PC-3 (cell line): Measurements from ENCODE around the gene FOXP1. TPM values are rescaled to one million over a fixed set of nuclear protein-coding genes. Genes with fewer than 3 reads are reported as not detected.

Experiments
- ATAC-seq: fragments of 200-7000 bp; cut with Tn5 transposase; 2 replicates; pipeline ENCODE4 v1.9.1; 2020; ENCODE audit warnings: mild to moderate bottlenecking, moderate library complexity
- BruUV-seq: library from RNA; stranded (reverse); fragments of 400-500 nt; replicated peaks from 2 replicates; lab custom pipeline; 2021; lab: Mats Ljungman, UMichigan
- CTCF ChIA-PET: fragments of 300-600 bp; sonication (Branson Sonifier 250); formaldehyde crosslinking; loops from one replicate; lab custom pipeline; 2022; ENCODE audit warnings: antibody characterized with exemption; lab: Charles Lee
- POLR2A ChIA-PET: fragments of 300-600 bp; sonication (Branson Sonifier 250); formaldehyde crosslinking; loops from one replicate; lab custom pipeline; 2022; ENCODE audit warnings: antibody characterized with exemption; ENCODE audit not compliant: unreplicated experiment; lab: Charles Lee
- DNase-seq: peaks from one replicate; pipeline ENCODE4 v3.0.0-alpha.2; 2015
- H2AFZ ChIP-seq: fragments of 300-600 bp; sonication (generic); 2 replicates; pipeline ENCODE4 v1.6.0; 2016; ENCODE audit warnings: antibody characterized with exemption, low read length
- H3F3A ChIP-seq: fragments of 300-600 bp; sonication (generic); one replicate; pipeline ENCODE4 v1.6.0; 2017; ENCODE audit warnings: antibody characterized with exemption, low read length, control low read depth, mild to moderate bottlenecking; ENCODE audit not compliant: unreplicated experiment
- H3K27ac ChIP-seq: fragments of 300-600 bp; sonication (generic); 2 replicates; pipeline ENCODE4 v1.5.1; 2016; ENCODE audit warnings: mild to moderate bottlenecking, low read length
- H3K27me3 ChIP-seq: fragments of 300-600 bp; sonication (generic); 2 replicates; pipeline ENCODE4 v1.6.1; 2016; ENCODE audit warnings: low read length, mixed read lengths
- H3K36me3 ChIP-seq: fragments of 300-600 bp; sonication (generic); 2 replicates; pipeline ENCODE4 v1.6.1; 2016; ENCODE audit warnings: low read depth, mixed run types, low read length, mixed read lengths
- H3K4me1 ChIP-seq: fragments of 300-600 bp; sonication (generic); 2 replicates; pipeline ENCODE4 v1.5.1; 2016; ENCODE audit warnings: low read length; ENCODE audit not compliant: insufficient read depth
- H3K4me2 ChIP-seq: fragments of 300-600 bp; sonication (generic); 2 replicates; pipeline ENCODE4 v1.6.0; 2016; ENCODE audit warnings: low read length
- H3K4me3 ChIP-seq: fragments of 300-600 bp; sonication (generic); 2 replicates; pipeline ENCODE4 v1.5.1; 2016; ENCODE audit warnings: mild to moderate bottlenecking, low read length, mixed read lengths
- H3K79me2 ChIP-seq: fragments of 300-600 bp; sonication (generic); 2 replicates; pipeline ENCODE4 v1.6.1; 2017; ENCODE audit warnings: low read length, mixed read lengths
- H3K9ac ChIP-seq: fragments of 300-600 bp; sonication (generic); 2 replicates; pipeline ENCODE4 v1.6.0; 2016; ENCODE audit warnings: mild to moderate bottlenecking, low read length
- H3K9me2 ChIP-seq: fragments of 300-600 bp; sonication (generic); replicated peaks from 2 replicates; pipeline ENCODE4 v1.6.1; 2016; ENCODE audit warnings: mixed run types, low read length, mixed read lengths
- H3K9me3 ChIP-seq: fragments of 300-600 bp; sonication (generic); 2 replicates; pipeline ENCODE4 v1.6.1; 2016; ENCODE audit warnings: low read length, mixed read lengths
- H4K20me1 ChIP-seq: fragments of 300-600 bp; sonication (generic); 2 replicates; pipeline ENCODE4 v1.6.1; 2016; ENCODE audit warnings: low read length, mixed read lengths
- EZH2 ChIP-seq: fragments of 300-600 bp; sonication (generic); IDR thresholded peaks from one replicate; pipeline ENCODE4 v1.6.1; 2017; ENCODE audit warnings: antibody characterized with exemption, mild to moderate bottlenecking, low read length; ENCODE audit not compliant: unreplicated experiment
- EZH2phosphoT487 ChIP-seq: fragments of 300-600 bp; sonication (generic); IDR thresholded peaks from 2 replicates; pipeline ENCODE4 v1.6.1; 2018; ENCODE audit warnings: mild to moderate bottlenecking, antibody characterized with exemption, low read length, borderline replicate concordance
- intact Hi-C: fragments of 100-400 bp; cut with micrococcal nuclease; formaldehyde crosslinking; loops from 2 replicates; pipeline ENCODE4 v1.9.0; 2023
- total RNA-seq: library from RNA; depleted of rRNA; stranded (reverse); fragments of >200 nt; gene quantifications from 2 replicates; pipeline ENCODE4 v1.2.3, GENCODE V29; 2014
- TF ChIP-seq, protein P1 (sequence below): fragments of 300-600 bp; sonication (generic); conservative IDR thresholded peaks from 2 replicates; pipeline ENCODE4 v1.5.1; 2017; ENCODE audit warnings: antibody characterized with exemption, low read depth, mild to moderate bottlenecking, low read length

FOXP1 gene
- total RNA-seq, 1 experiment from 2014 or later, result 35.3 TPM

GRCh38 chr3:71183549-71183948, 400.0 kb downstream of the FOXP1 start:
- Histone ChIP-seq H3K4me2 (no peak overlapping the region), H3K4me1 (no peaks in the 10 kb centered on the region; the same call in 1 of the 2 replicates), H3K27me3 (no peaks in the 10 kb centered on the region), H2AFZ (no peak overlapping the region), H3K9me3 (0 out of 2 replicates have a peak, but pooled peaks cover 5% of the 10 kb centered on the region), H3K9me2 (no peaks in the 10 kb centered on the region), H3K79me2 (no peaks in the 10 kb centered on the region), H3K4me3 (no peak overlapping the region), H3K36me3 (no peaks in the 10 kb centered on the region; the same call in 1 of the 2 replicates), H3F3A (no peaks in the 10 kb centered on the region), H3K9ac (no peak overlapping the region), H4K20me1 (no peaks in the 10 kb centered on the region), H3K27ac (no peak overlapping the region)
- TF ChIP-seq EZH2phosphoT487 (no peak), EZH2 (no peak)
- TF ChIP-seq, protein P1, sequence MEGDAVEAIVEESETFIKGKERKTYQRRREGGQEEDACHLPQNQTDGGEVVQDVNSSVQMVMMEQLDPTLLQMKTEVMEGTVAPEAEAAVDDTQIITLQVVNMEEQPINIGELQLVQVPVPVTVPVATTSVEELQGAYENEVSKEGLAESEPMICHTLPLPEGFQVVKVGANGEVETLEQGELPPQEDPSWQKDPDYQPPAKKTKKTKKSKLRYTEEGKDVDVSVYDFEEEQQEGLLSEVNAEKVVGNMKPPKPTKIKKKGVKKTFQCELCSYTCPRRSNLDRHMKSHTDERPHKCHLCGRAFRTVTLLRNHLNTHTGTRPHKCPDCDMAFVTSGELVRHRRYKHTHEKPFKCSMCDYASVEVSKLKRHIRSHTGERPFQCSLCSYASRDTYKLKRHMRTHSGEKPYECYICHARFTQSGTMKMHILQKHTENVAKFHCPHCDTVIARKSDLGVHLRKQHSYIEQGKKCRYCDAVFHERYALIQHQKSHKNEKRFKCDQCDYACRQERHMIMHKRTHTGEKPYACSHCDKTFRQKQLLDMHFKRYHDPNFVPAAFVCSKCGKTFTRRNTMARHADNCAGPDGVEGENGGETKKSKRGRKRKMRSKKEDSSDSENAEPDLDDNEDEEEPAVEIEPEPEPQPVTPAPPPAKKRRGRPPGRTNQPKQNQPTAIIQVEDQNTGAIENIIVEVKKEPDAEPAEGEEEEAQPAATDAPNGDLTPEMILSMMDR, result no peak
- ChIA-PET POLR2A (no interaction called here), CTCF (no interaction called here)
- intact Hi-C loops, result no loop called here
- no TSS peak for BruUV-seq
- ATAC-seq (no peak), DNase-seq (no peak)

- no peaks in the 10 kb centered on the region for H3K79me2 ChIP-seq
- DNase-seq (no peak), ATAC-seq (no peak)
- no peaks in the 10 kb centered on the region for H3K9me2 ChIP-seq
- H3K36me3 ChIP-seq, result no peaks in the 10 kb centered on the region
- BruUV-seq, result no TSS peak
- H3K4me3 ChIP-seq, result no peak overlapping the region
- H3K4me2 ChIP-seq, result no peak overlapping the region
- no peaks in the 10 kb centered on the region for H4K20me1 ChIP-seq
- POLR2A ChIA-PET, result no interaction called here
- intact Hi-C loops, result no loop called here
- CTCF ChIA-PET, result no interaction called here
- H3F3A ChIP-seq, result no peaks in the 10 kb centered on the region
- no peaks in the 10 kb centered on the region for H3K9me3 ChIP-seq
- no peaks in the 10 kb centered on the region for H3K27me3 ChIP-seq
- no peak overlapping the region for H2AFZ ChIP-seq
- no peak overlapping the region for H3K27ac ChIP-seq
- TF ChIP-seq EZH2 (no peak), EZH2phosphoT487 (no peak)
- TF ChIP-seq, protein P1, result no peak
- H3K9ac ChIP-seq, result no peak overlapping the region
- no peaks in the 10 kb centered on the region for H3K4me1 ChIP-seq
Measured at GRCh38 chr3:71180524-71180923, 403.0 kb downstream of the FOXP1 start.

DNA sequence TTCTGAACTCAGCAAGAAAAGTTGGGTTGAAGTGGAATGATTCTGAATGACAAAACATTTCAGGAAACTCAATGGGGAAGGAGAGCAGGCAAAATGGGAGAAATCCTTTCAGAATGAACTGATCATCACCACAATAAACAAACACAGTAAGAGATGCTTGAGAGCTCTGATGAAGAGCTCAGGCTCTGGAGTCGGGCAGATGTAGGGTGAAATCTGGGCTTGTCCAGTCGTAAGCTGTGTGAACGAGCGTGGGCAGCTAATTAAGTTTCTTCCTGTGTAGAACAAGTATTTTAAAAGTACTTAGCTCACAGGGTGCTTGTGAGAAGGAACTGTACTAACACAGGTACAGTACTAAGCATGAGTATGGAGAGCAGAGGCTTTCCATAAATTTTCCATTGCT, 406.2 kb downstream of the FOXP1 start:
- Histone ChIP-seq H3F3A (no peaks in the 10 kb centered on the region), H3K4me2 (no peak overlapping the region), H3K36me3 (no peaks in the 10 kb centered on the region), H3K9ac (no peak overlapping the region), H3K4me3 (no peak overlapping the region), H3K9me2 (no peaks in the 10 kb centered on the region), H3K27me3 (no peaks in the 10 kb centered on the region), H3K27ac (no peak overlapping the region), H3K79me2 (no peaks in the 10 kb centered on the region), H3K4me1 (no peaks in the 10 kb centered on the region), H2AFZ (no peak overlapping the region), H3K9me3 (no peaks in the 10 kb centered on the region), H4K20me1 (no peaks in the 10 kb centered on the region)
- ATAC-seq (no peak), DNase-seq (no peak)
- BruUV-seq, result no TSS peak
- CTCF ChIA-PET, result no interaction called here
- no peak for TF ChIP-seq EZH2
- TF ChIP-seq, protein P1, result no peak
- no peak for TF ChIP-seq EZH2phosphoT487
- POLR2A ChIA-PET, result no interaction called here
- intact Hi-C loops, result no loop called here
